GM10266 (cell line): Measurements from ENCODE around the gene PIMREG.
A peak's percentile ranks its signal among the peaks of the same experiment; 100 is the strongest.

ENCODE experiments used
- DNase-seq: peaks from one replicate; pipeline ENCODE4 v3.0.0; 2012; ENCODE audit errors: extremely low spot score
- TF ChIP-seq, protein P1 (sequence below): IDR thresholded peaks from 2 replicates; pipeline ENCODE4 v1.5.1; 2012; ENCODE audit warnings: mild to moderate bottlenecking, low read depth; ENCODE audit not compliant: control insufficient read depth, insufficient read depth; ENCODE audit errors: missing control alignments

PIMREG gene, protein sequence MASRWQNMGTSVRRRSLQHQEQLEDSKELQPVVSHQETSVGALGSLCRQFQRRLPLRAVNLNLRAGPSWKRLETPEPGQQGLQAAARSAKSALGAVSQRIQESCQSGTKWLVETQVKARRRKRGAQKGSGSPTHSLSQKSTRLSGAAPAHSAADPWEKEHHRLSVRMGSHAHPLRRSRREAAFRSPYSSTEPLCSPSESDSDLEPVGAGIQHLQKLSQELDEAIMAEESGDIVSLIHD

DNA sequence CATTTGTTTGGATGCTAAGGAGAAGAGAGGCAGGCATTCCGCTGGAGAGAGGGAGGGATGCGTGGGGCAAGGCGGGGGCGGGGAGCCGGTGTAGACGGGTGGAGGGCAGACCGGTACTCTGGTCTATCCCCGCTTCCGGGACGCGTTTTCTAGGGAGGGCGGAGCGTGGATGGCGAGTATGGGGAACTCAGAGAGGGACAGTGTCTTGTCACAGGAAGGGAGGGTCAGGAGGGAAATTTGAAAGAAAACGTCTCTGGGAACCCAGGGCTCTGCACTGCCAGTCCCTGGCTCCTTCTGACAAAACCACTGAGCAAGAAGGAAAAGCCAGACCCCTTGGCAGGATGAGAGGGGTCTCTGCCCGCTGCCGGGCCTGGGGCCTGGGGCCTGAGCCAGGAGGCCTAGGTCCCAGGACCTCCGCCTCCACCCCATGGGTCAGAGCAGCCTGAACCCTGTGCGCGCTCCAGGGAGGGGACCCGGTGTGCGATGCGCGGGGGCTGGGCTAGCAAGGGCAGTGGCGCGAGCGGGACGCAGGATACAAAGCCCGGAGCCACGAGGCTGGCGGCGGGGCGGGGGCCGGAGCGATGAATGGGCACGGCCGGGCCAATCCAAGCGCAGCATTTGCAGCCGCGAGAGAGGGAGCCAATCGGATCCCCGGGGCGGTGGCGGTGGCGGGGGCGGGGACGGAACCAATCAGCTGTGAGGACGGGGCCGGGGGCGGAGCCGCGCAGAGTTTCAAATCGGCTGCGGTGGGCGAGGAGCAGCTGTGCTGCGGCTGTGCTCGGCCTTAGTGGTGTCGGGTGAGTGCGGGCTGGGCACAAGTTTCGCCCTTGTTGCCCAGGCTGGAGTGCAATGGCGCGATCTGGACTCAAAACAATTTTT lies at the start of gene PIMREG:
PIMREG (plus strand) TSS at position 764 of the 879 bp plus-strand sequence. CDS start 656 bp downstream, outside the sequence.
- DNase-seq, result peak; percentile 95
- TF ChIP-seq, protein P1, sequence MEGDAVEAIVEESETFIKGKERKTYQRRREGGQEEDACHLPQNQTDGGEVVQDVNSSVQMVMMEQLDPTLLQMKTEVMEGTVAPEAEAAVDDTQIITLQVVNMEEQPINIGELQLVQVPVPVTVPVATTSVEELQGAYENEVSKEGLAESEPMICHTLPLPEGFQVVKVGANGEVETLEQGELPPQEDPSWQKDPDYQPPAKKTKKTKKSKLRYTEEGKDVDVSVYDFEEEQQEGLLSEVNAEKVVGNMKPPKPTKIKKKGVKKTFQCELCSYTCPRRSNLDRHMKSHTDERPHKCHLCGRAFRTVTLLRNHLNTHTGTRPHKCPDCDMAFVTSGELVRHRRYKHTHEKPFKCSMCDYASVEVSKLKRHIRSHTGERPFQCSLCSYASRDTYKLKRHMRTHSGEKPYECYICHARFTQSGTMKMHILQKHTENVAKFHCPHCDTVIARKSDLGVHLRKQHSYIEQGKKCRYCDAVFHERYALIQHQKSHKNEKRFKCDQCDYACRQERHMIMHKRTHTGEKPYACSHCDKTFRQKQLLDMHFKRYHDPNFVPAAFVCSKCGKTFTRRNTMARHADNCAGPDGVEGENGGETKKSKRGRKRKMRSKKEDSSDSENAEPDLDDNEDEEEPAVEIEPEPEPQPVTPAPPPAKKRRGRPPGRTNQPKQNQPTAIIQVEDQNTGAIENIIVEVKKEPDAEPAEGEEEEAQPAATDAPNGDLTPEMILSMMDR, result no peak

DNA sequence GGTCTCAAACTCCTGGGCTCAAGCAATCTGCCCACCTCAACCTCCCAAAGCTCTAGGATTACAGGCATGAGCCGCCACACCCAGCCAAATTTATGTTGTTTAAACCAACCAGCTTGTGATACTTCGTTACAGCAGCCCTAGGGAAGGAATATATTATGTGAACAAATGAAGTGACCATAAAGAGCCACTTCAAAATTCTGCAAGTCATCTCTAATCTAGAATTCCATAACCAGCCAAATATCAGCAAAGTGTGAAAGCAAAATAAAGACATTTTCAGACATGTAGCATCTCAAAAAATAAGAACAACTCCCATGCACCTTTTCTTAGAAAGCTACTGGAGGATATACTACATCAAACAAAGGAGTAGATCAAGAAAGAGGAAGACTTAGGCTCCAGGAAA lies 45.3 kb upstream of the PIMREG start:
- TF ChIP-seq, protein P1, result no peak
- DNase-seq, result no peak

DNA sequence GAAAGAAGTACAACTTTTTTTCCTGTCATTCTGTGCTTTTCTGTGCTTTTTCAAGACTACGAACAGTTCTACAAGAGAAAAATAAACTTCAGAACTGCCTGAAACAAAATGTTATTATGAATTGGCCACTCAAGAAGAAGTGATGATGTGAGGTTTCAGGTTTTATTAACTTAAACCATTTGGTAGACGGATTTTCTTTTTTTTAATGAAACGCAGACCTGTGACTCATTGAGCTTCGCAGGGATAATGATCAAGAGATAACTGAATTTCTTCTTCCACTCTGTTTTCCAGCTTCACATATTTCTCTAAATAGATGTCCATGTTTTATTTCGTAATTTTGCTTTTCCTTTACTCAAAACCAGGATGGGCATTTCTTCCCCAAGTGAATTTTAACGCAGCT lies 42.0 kb upstream of the PIMREG start:
- TF ChIP-seq, protein P1, result no peak

DNA sequence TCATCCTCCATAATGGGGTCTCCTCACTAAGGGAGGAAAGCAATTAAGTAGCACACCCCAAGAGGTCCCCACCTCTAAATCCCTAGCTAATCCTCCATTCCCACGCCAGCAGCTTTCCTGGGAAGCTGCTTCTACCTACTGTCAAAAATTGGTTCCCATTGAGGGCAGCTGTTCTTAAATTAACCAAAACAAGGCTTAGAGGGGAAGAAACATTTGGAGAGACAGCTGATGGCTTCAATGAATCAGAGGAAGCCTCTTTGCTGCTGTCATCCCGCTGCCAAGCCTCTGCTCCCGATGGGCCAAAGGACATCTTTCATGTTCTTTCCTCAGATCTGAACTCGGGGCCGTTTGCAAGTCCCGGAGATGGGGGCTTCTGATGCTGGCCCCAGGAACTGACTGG lies 36.0 kb upstream of the PIMREG start:
- no peak for DNase-seq
- TF ChIP-seq, protein P1, result no peak

More for the DNA sequence above, 42.0 kb upstream of the PIMREG start:
- no peak for DNase-seq

DNA sequence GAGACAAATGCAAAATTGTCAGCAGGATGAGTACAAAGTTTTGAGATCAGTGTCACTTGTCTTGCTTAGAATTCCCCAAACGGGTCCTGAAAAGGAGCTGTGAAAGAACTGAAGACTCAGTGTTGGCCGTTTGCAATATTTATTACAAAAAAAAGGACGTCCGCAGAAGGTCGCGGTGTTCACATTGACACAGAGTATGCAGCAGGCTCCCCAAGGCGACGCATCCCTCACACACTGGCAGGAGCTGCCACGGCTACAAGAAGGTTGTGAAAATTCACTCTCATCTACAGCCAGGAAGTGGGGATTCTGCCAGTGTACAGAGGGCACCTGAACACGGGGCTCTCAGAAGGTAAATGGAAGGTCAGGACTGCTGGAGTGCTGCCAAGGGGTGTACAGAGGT lies 35.5 kb upstream of the PIMREG start:
- TF ChIP-seq, protein P1, result no peak

DNA sequence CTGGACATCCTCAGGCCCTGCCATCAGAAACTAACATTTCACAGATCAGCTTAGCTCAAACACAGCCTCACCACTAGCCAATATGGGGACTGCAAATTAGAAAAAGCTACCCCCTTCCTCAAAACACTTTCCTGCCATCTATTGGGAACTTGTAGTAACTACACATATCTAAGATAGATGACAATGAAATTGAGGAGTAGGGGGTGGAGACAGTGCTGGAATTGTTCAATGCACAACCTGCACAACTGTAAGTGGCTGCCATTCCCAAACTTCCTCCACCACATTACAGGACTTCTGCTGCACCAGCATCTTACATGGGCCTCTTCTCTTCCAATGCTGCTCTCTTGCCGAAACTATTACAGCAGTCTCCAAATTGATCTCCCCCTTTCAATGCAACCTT lies 31.2 kb upstream of the PIMREG start:
- peak; percentile 55 for DNase-seq
- TF ChIP-seq, protein P1, result peak; percentile 36

More for the DNA sequence above, 35.5 kb upstream of the PIMREG start:
- no peak for DNase-seq

DNA sequence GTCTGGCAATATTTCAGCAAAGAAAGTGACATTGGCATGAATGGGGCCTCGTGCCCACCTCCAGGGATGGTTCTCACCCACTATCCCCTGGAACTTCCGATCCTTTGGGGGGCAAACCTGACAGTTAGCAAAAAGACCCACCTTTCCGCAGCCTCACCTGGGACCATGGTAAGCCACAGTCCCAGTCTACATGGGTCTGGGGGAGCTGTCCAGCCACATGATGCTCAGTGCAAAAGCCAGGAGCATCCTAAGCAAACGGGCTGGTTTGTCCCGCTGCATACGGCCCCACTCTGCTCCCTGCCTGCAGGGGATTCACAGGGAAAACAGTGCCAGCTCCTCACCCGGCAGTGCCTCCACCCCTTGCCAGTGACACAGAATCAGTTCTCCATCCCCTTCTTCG lies 28.6 kb upstream of the PIMREG start:
- TF ChIP-seq, protein P1, result no peak
- DNase-seq, result no peak
